Fibroblast of skin of right quadriceps (primary cell): Measurements from ENCODE around the gene EEFSEC.
A peak's percentile ranks its signal among the peaks of the same experiment; 100 is the strongest.

Experiments used
- DNase-seq: peaks from one replicate; pipeline ENCODE4 v3.0.0-alpha.2; 2013

The EEFSEC gene

DNA sequence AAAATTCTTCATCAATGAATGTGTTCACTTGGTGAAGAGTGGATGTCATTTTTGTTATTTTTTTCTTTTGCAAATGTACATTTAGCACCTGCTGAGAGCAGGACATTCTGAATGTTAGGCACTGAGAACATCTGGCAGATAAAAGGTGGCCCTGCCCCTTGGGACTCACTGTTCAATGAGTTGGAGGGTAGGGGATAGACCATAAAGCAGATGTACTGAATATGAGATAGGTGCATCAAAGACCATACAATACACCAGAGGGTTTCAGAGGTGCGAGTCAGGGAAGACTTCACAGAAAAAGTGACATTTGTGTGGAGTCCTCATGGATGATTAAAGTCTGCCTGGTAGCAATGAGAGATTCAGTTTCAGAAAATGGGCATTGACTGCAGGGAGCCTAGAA lies 34.2 kb downstream of the EEFSEC start:
- no peak for DNase-seq

- no peak for DNase-seq
Observed at GRCh38 chr3:128188326-128188725, 35.0 kb downstream of the EEFSEC start.

DNA sequence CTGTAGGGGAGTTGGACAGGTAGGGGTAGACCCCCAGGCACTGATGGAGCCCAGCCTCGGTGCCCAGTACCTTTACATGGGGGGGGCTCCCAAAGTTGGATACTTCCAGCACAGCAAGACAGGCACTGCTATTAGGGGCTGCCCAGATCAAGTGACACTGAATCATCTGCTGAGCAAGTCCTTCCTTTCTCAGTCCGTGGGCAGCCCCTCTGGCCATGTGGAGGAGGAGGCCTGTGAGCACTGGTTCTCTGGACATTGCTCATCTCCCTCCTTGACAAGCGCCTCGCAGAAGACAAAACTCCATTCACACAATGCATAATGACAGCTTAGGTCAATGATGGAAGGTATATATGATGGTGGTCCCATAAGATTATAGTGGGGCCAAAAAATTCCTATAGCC lies 35.7 kb downstream of the EEFSEC start:
- no peak for DNase-seq

GRCh38 chr3:128190501-128190900 lies 37.2 kb downstream of the EEFSEC start:
- DNase-seq, result no peak

GRCh38 chr3:128192131-128192530 lies 38.9 kb downstream of the EEFSEC start:
- DNase-seq, result no peak

DNA sequence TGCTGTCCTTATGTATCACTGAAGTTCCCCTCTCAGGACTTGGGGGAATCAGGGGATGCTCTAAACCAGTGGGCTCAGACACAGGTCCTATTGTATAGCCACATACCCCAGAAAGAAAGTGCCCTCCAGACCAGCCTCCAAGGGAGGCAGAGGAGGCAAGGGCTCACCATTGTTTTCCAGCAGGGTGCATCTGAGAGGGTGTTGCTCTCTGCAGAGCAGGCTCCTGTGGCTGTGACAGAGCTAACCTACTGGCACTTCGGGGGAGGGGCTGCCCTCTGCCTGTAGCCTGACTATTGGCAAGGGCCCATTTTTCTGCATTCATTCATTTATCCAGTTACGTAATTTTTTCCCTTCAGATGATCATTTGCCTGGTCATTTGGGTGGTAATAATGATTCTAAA lies 39.9 kb downstream of the EEFSEC start:
- no peak for DNase-seq

DNA sequence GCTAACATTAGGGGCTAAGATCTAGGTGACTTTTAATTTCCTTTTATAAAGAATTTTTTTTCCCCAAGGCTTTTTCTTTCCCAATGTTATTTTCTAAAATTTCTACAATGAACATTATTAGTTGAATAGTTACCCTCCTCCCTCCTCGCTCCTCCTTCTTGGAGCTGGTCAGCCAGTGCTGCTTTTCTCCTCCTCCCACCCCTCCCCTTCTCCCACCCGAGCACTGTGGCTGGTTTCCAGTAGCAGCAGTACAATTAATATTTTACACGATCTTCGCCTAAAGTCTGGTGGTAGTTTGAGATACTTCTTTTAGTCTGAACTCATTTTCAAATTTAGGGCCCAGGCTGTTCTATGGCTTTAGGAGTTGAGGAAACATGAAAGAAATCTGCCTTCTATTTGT lies 41.6 kb downstream of the EEFSEC start:
- no peak for DNase-seq

- DNase-seq, result no peak
Observed at GRCh38 chr3:128195369-128195768, 42.1 kb downstream of the EEFSEC start.

- no peak for DNase-seq
Observed at GRCh38 chr3:128195802-128196201, 42.5 kb downstream of the EEFSEC start.

DNA sequence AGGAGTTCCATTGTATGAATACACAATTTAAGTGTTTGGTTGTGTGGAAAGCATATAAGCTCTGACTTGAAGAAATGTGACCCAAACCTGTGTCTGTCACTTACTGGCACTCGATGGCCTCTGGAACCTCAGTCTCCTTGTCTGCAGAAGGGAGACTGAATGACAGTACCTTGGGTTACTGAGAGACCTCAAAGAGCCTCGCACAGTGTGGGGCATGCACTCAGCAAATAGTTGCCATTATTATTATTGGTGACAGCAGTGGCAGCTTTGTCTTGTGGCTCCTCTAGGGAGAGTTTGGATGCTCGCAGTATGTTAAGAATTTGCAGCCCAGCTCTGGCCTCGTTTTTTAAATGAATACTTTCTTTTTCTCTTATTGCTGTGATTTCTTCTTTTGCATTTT lies 43.4 kb downstream of the EEFSEC start:
- DNase-seq, result no peak

GRCh38 chr3:128197855-128198254 lies 44.6 kb downstream of the EEFSEC start:
- DNase-seq, result no peak

DNA sequence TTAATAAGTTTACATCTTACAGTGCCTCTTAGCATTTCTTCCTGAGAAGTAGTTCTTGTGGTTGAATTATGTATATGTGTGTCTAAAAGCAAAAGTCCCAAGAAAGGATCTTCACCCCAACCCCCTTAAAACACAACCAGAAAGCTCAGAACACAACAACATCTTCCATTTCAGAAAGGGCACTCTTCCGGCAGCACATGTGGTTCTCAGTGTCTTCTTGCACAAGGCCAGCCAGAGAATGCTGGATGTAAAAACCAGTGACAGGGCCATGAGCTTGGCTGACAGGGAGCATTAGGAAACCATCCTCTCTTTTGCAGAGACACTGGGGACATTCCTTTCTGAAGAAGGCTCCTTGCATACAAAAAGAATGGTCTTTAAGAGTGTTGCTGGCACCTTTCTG lies 45.0 kb downstream of the EEFSEC start:
- DNase-seq, result no peak

- DNase-seq, result no peak
Observed at GRCh38 chr3:128199110-128199509, 45.8 kb downstream of the EEFSEC start.

DNA sequence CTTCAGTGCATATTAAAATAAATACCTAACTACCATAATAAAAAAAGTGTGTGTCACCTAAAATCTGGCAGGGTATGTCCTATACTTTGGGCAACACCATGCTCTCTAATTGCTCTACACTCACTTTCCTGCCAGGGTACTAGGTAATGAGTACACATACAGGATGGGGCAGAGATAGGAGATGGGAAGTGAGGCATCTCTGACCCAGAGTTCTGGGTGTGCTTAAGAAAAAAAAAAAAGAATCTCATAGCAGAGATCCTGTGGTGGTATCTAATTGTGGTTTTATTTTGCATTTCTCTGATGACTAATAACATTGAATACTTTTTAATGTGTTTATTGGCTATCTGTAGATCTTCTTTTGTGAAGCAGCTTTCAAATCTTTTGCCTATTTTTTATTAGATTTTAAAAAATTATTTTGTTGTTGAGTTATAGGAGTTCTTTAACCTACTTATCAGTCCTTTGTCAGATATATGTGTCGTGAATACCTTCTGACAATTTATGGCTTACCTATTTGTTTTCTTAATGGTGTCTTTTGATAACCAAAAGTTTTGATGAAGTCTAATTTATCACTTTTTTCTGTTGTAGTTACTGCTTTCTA lies 48.0 kb downstream of the EEFSEC start:
- DNase-seq, result peak; percentile 6

DNA sequence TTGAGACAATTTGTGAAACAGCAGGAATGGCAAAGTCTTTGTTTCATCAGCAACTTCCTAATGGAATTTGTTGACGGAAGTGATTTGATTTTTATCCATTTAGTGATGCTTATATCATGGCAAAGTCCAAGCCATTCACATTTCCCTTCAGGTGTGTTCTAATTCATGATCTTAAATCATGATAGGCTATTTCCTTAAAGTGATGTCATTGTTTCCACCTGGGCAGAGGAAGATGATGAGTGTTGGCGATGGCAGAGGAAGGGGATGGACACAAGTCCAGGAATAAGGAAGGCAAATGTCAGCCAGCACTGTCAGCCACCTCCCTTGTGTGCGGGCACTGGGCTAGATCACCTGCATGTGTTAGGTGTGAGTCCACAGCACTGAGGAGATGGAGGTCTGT lies 49.9 kb downstream of the EEFSEC start:
- no peak for DNase-seq

GRCh38 chr3:128205558-128206145 lies 52.4 kb downstream of the EEFSEC start:
- no peak for DNase-seq

- DNase-seq, result no peak
Observed at GRCh38 chr3:128207951-128208350, 54.7 kb downstream of the EEFSEC start.

- DNase-seq, result no peak
Observed at GRCh38 chr3:128210711-128211110, 57.4 kb downstream of the EEFSEC start.

GRCh38 chr3:128214056-128214455 lies 60.8 kb downstream of the EEFSEC start:
- no peak for DNase-seq

- DNase-seq, result no peak
Observed at GRCh38 chr3:128215290-128215689, 62.0 kb downstream of the EEFSEC start.

GRCh38 chr3:128215800-128216495 lies 62.7 kb downstream of the EEFSEC start:
- no peak for DNase-seq

DNA sequence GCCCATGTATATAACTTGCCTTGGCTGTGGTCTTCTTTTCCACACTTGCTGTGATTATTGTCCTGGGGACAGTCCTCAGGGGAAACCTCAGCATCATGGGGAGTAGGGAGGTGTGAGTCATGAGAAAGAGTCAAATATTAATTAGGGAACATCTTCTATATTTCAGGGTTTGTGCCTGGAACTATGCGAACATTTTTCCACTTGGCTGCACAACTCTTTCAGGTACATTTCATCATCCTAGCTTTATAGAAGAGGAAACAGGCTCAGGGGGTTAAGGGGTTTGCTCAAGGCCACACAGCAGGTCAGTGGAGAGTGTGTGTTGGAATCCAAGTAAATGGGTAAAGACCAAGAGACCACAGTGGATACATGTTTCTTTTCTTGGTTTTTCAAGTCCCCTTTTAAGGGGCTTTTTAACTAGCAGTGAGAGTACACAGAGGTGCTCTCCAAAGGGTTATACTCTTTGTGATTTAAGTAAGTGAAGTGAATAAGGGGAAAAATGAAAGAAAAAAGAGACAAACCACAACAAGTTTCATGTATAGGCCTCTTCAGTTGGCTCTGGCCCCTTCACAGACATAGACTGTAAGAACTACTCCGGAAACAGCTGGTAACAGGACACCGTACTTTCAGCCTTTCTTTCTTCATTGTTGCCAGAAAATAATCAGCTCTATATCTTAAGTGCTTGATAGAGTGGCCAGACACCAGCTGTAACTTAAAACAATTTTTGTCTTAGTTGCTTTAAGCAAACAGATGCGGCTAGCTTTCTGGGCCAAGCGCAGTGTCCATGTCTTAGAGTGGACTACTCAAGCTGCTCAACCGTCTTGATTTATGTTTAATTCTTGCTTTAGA lies 64.6 kb downstream of the EEFSEC start:
- DNase-seq, result peak; percentile 46

GRCh38 chr3:128218548-128219257 lies 65.4 kb downstream of the EEFSEC start:
- no peak for DNase-seq
